Measurements from ENCODE around the gene RAPGEF4. TPM values are rescaled to one million over a fixed set of nuclear protein-coding genes. Genes with fewer than 3 reads are reported as not detected.

RAPGEF4 gene
- total and polyA plus RNA-seq, 2 donors (not counting 1 experiment from before 2014, with no cell fraction given), result 0.22 to 0.30 TPM

DNA sequence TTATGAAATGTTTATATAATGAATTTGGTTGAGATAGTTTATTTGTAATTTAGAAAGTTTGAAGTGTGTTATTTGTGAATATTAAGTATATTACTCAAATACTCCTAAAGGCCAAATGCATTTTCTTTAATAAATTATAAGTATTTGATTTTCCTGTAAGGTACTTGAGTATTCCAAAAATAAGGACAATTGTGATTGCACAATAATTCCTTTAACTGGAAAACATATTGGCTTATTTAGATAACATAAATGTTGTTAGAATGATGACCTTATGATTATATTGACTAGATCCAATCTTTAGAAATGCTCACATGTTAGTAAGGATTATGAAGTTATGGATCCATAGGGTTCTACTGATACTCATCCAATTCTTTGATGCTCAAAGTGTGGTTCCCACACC is 214.9 kb downstream of the RAPGEF4 start:
- no peak for TF ChIP-seq EZH2 (IDR thresholded peaks at IDR 0.05; ENCODE audit: borderline replicate concordance, insufficient read depth, low read depth, low read length, poor library complexity, severe bottlenecking)
- TF ChIP-seq, protein P1, sequence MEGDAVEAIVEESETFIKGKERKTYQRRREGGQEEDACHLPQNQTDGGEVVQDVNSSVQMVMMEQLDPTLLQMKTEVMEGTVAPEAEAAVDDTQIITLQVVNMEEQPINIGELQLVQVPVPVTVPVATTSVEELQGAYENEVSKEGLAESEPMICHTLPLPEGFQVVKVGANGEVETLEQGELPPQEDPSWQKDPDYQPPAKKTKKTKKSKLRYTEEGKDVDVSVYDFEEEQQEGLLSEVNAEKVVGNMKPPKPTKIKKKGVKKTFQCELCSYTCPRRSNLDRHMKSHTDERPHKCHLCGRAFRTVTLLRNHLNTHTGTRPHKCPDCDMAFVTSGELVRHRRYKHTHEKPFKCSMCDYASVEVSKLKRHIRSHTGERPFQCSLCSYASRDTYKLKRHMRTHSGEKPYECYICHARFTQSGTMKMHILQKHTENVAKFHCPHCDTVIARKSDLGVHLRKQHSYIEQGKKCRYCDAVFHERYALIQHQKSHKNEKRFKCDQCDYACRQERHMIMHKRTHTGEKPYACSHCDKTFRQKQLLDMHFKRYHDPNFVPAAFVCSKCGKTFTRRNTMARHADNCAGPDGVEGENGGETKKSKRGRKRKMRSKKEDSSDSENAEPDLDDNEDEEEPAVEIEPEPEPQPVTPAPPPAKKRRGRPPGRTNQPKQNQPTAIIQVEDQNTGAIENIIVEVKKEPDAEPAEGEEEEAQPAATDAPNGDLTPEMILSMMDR (IDR thresholded peaks at IDR 0.05), result no peak
- no peaks in the 10 kb centered on the region for H3K4me1 ChIP-seq (ENCODE audit: control insufficient read depth in 2 of 2, insufficient read depth in 2 of 2, low read length in 2 of 2)
- CTCF ChIA-PET, result no interaction called here
- DNase-seq, result no peak
- ATAC-seq (ENCODE audit: low read depth), result no peak
- peaks cover 18% of the 10 kb centered on the region for H3K27me3 Mint-ChIP-seq
- H3K27ac Mint-ChIP-seq, result no peak overlapping the region
- H3K4me1 Mint-ChIP-seq, result no peaks in the 10 kb centered on the region
- POLR2A ChIA-PET, result no interaction called here
- no peak overlapping the region for H3K4me3 Mint-ChIP-seq
- no peak overlapping the region for H3K4me2 ChIP-seq (replicated peaks; ENCODE audit: low read depth, low read length, poor library complexity, severe bottlenecking)
- H3K79me2 ChIP-seq (ENCODE audit: control insufficient read depth, insufficient read depth, low read length), result no peaks in the 10 kb centered on the region
- intact Hi-C loops (cut with micrococcal nuclease), result no loop called here
- no peak overlapping the region for H2AFZ ChIP-seq (ENCODE audit: insufficient read depth, low read depth, low read length, poor library complexity, severe bottlenecking)
- no peaks in the 10 kb centered on the region for H4K20me1 ChIP-seq (ENCODE audit: control insufficient read depth, insufficient read depth, low read length, poor library complexity, severe bottlenecking)
- no peak overlapping the region for H3K27ac ChIP-seq (ENCODE audit: low read length in 2 of 2)
- H3K36me3 ChIP-seq (replicated peaks in 1 of 2; ENCODE audit: control extremely low read depth in 1 of 2, control insufficient read depth in 1 of 2, extremely low read depth in 1 of 2, insufficient read depth in 2 of 2, low read length in 1 of 2), result no peaks in the 10 kb centered on the region
- no peak overlapping the region for H3K9ac ChIP-seq (ENCODE audit: low read length)
- no peaks in the 10 kb centered on the region for H3K9me3 Mint-ChIP-seq (ENCODE audit: insufficient read depth)
- H3K9me3 ChIP-seq (ENCODE audit: control extremely low read depth in 1 of 3, control insufficient read depth in 2 of 3, insufficient read depth in 1 of 3, low read length in 2 of 3), result no peaks in the 10 kb centered on the region
- H3K4me3 ChIP-seq (ENCODE audit: control extremely low read depth in 1 of 5, extremely low read depth in 1 of 5, insufficient read depth in 1 of 5, low read depth in 2 of 5, low read length in 4 of 5), result no peak overlapping the region
- H3K27me3 ChIP-seq (replicated peaks in 1 of 4; ENCODE audit: control extremely low read depth in 1 of 4, control insufficient read depth in 3 of 4, insufficient read depth in 4 of 4, low read length in 3 of 4), result no peaks in the 10 kb centered on the region

GRCh38 chr2:172951554-172951953 is 215.9 kb downstream of the RAPGEF4 start:
- Mint-ChIP-seq H3K9me3 (ENCODE audit: insufficient read depth) (no peaks in the 10 kb centered on the region), H3K27ac (no peak overlapping the region), H3K27me3 (peaks cover 15% of the 10 kb centered on the region), H3K4me1 (no peaks in the 10 kb centered on the region), H3K4me3 (no peak overlapping the region)
- no peaks in the 10 kb centered on the region for H3K27me3 ChIP-seq (replicated peaks in 1 of 4; ENCODE audit: control extremely low read depth in 1 of 4, control insufficient read depth in 3 of 4, insufficient read depth in 4 of 4, low read length in 3 of 4)
- TF ChIP-seq, protein P1 (IDR thresholded peaks at IDR 0.05), result no peak
- TF ChIP-seq EZH2 (IDR thresholded peaks at IDR 0.05; ENCODE audit: borderline replicate concordance, insufficient read depth, low read depth, low read length, poor library complexity, severe bottlenecking), result no peak
- DNase-seq (no peak), ATAC-seq (ENCODE audit: low read depth) (no peak)
- H3K27ac ChIP-seq (ENCODE audit: low read length in 2 of 2), result no peak overlapping the region
- 90% methylated on average over 2 of the region's 2 CpGs for WGBS (ENCODE audit: insufficient coverage)
- no peak overlapping the region for H3K4me3 ChIP-seq (ENCODE audit: control extremely low read depth in 1 of 5, extremely low read depth in 1 of 5, insufficient read depth in 1 of 5, low read depth in 2 of 5, low read length in 4 of 5)
- H3K4me2 ChIP-seq (replicated peaks; ENCODE audit: low read depth, low read length, poor library complexity, severe bottlenecking), result no peak overlapping the region
- no peak overlapping the region for H2AFZ ChIP-seq (ENCODE audit: insufficient read depth, low read depth, low read length, poor library complexity, severe bottlenecking)
- H3K36me3 ChIP-seq (replicated peaks in 1 of 2; ENCODE audit: control extremely low read depth in 1 of 2, control insufficient read depth in 1 of 2, extremely low read depth in 1 of 2, insufficient read depth in 2 of 2, low read length in 1 of 2), result no peaks in the 10 kb centered on the region
- no peak overlapping the region for H3K9ac ChIP-seq (ENCODE audit: low read length)
- ChIA-PET POLR2A (no interaction called here), CTCF (no interaction called here)
- H3K79me2 ChIP-seq (ENCODE audit: control insufficient read depth, insufficient read depth, low read length), result no peaks in the 10 kb centered on the region
- no peaks in the 10 kb centered on the region for H4K20me1 ChIP-seq (ENCODE audit: control insufficient read depth, insufficient read depth, low read length, poor library complexity, severe bottlenecking)
- no peaks in the 10 kb centered on the region for H3K9me3 ChIP-seq (ENCODE audit: control extremely low read depth in 1 of 3, control insufficient read depth in 2 of 3, insufficient read depth in 1 of 3, low read length in 2 of 3)
- intact Hi-C loops (cut with micrococcal nuclease), result no loop called here
- H3K4me1 ChIP-seq (ENCODE audit: control insufficient read depth in 2 of 2, insufficient read depth in 2 of 2, low read length in 2 of 2), result no peaks in the 10 kb centered on the region

Measured in B cell (primary cell).